ENCODE data around the gene TRPC5OS. TPM values are rescaled to one million over a fixed set of nuclear protein-coding genes. Genes with fewer than 3 reads are reported as not detected.

Gene TRPC5OS
- total and polyA plus RNA-seq, 4 donors, result 0.02 TPM; not detected in 3

DNA sequence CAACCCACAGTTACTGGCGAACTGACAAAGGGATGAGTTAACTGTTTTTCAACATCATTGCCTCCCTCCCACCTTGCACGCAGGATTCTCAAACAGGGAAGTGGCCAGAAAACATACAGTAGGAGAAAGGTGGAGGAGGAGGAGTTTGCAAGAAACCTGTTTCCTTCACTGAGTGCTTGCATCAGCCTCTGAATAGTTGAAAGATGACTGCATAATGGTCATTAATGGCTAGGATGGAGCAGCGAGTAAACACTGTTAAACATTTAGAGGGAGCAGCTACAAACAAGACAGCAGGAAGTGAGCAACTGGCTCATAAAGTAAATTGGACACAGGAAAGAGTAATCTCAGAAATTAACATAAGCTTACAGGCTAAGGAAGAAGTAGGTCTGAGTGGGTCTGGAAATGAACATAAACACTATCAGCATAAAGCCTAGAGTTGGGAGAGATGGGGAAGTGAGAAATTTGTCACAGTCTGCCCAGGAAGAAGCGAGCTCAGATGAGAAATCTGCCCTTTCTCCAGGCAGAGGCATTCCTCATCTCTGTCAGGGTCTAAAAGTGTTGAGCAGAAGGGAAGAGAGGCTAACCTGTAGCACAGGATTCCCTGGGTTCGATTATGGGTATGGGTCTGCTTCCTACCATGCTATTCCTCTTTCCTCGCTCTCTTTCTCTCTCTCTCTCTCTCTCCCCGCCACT lies 38.6 kb downstream of the TRPC5OS start (continued):
- no peak for TF ChIP-seq FOXA2 (IDR thresholded peaks at IDR 0.05)

DNA sequence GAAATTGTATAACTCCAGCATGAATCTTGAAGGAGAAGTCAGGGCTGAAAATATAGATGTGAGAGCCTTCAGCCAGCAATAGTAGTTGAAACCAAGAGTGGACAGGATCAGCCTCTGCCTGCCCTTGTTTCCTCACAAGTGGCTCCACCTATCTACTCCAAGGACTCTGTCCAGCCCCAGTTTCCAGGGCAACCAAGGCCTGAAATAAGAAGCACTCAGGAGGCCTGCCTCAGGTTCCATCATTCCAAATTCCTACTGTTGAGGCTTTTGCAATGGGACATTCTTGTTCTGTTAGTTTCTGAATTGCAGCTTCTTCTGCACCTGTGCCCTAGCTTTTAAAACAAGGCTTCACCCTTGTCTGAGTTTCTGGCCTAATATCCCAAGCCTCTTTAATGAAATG lies 41.6 kb downstream of the TRPC5OS start:
- Histone ChIP-seq H3K36me3 (ENCODE audit: control insufficient read depth in 4 of 4, insufficient read depth in 3 of 4, low read depth in 1 of 4, low read length in 3 of 4) (no peaks in the 10 kb centered on the region), H3K4me1 (ENCODE audit: control insufficient read depth in 4 of 4, insufficient read depth in 4 of 4, low read length in 3 of 4) (no peaks in the 10 kb centered on the region), H3K4me3 (ENCODE audit: low read depth in 1 of 3, low read length in 3 of 3) (no peak overlapping the region), H3K27me3 (ENCODE audit: control insufficient read depth in 4 of 4, insufficient read depth in 4 of 4, low read length in 3 of 4) (no peaks in the 10 kb centered on the region), H3K9ac (ENCODE audit: low read depth in 1 of 2, low read length in 2 of 2) (no peak overlapping the region), H3K27ac (ENCODE audit: low read depth in 1 of 2, low read length in 2 of 2) (no peak overlapping the region), H3K9me3 (ENCODE audit: control insufficient read depth in 4 of 4, low read length in 3 of 4) (no peaks in the 10 kb centered on the region)
- no peak for DNase-seq (ENCODE audit: low spot score)
- TF ChIP-seq YY1 (IDR thresholded peaks at IDR 0.05), result no peak
- TF ChIP-seq RXRA (IDR thresholded peaks at IDR 0.05), result no peak
- TF ChIP-seq FOXA2 (IDR thresholded peaks at IDR 0.05), result no peak
- no peak for TF ChIP-seq EGR1 (IDR thresholded peaks at IDR 0.05; ENCODE audit: low read depth in 2 of 2)
- TF ChIP-seq FOXA1 (IDR thresholded peaks at IDR 0.05), result no peak
- no peak for TF ChIP-seq REST (IDR thresholded peaks at IDR 0.05)
- no peak for TF ChIP-seq CTCF (IDR thresholded peaks at IDR 0.05; ENCODE audit: low read depth, low read length, missing input control)
- no peak for TF ChIP-seq SP1 (IDR thresholded peaks at IDR 0.05)
- TF ChIP-seq MAX (IDR thresholded peaks at IDR 0.05), result no peak
- no peak for TF ChIP-seq RAD21 (IDR thresholded peaks at IDR 0.05)
- TF ChIP-seq, protein P1, sequence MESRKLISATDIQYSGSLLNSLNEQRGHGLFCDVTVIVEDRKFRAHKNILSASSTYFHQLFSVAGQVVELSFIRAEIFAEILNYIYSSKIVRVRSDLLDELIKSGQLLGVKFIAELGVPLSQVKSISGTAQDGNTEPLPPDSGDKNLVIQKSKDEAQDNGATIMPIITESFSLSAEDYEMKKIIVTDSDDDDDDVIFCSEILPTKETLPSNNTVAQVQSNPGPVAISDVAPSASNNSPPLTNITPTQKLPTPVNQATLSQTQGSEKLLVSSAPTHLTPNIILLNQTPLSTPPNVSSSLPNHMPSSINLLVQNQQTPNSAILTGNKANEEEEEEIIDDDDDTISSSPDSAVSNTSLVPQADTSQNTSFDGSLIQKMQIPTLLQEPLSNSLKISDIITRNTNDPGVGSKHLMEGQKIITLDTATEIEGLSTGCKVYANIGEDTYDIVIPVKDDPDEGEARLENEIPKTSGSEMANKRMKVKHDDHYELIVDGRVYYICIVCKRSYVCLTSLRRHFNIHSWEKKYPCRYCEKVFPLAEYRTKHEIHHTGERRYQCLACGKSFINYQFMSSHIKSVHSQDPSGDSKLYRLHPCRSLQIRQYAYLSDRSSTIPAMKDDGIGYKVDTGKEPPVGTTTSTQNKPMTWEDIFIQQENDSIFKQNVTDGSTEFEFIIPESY (IDR thresholded peaks at IDR 0.05), result no peak
- TF ChIP-seq NR2F2 (IDR thresholded peaks at IDR 0.05), result no peak
- no peak for TF ChIP-seq TAF1 (conservative IDR thresholded peaks at IDR 0.05)
- no peak for TF ChIP-seq JUND (IDR thresholded peaks at IDR 0.05)
- TF ChIP-seq GABPA (IDR thresholded peaks at IDR 0.05 in 1 of 2, conservative IDR thresholded peaks at IDR 0.05 in 1 of 2), result no peak
- TF ChIP-seq HNF4G (IDR thresholded peaks at IDR 0.05), result no peak

All from liver (tissue), 9 donors.